Measurements from ENCODE around the gene USP15.

USP15 gene

GRCh38 chr12:62279058-62279457 is 18.9 kb downstream of the USP15 start:
- FAIRE-seq (no peak), DNase-seq (ENCODE audit: insufficient read length, low spot score) (no peak)
- TF ChIP-seq CTCF (IDR thresholded peaks at IDR 0.05; ENCODE audit: insufficient read depth, missing control alignments) = no peak

- DNase-seq (ENCODE audit: insufficient read length, low spot score) = no peak
- no peak for FAIRE-seq
- no peak for TF ChIP-seq CTCF (IDR thresholded peaks at IDR 0.05; ENCODE audit: insufficient read depth, missing control alignments)
Measured at GRCh38 chr12:62279961-62280360, 19.8 kb downstream of the USP15 start.

- FAIRE-seq (no peak), DNase-seq (ENCODE audit: insufficient read length, low spot score) (no peak)
- no peak for TF ChIP-seq CTCF (IDR thresholded peaks at IDR 0.05; ENCODE audit: insufficient read depth, missing control alignments)
Measured at GRCh38 chr12:62282057-62282774, 22.0 kb downstream of the USP15 start.

- no peak for DNase-seq (ENCODE audit: insufficient read length, low spot score)
- no peak for TF ChIP-seq CTCF (IDR thresholded peaks at IDR 0.05; ENCODE audit: insufficient read depth, missing control alignments)
Measured at GRCh38 chr12:62284749-62285148, 24.5 kb downstream of the USP15 start.

GRCh38 chr12:62285284-62285683 is 25.1 kb downstream of the USP15 start:
- no peak for TF ChIP-seq CTCF (IDR thresholded peaks at IDR 0.05; ENCODE audit: insufficient read depth, missing control alignments)
- FAIRE-seq = no peak
- no peak for DNase-seq (ENCODE audit: insufficient read length, low spot score)

More at GRCh38 chr12:62284749-62285148, 24.5 kb downstream of the USP15 start:
- FAIRE-seq = no peak

- no peak for FAIRE-seq
- DNase-seq (ENCODE audit: insufficient read length, low spot score) = no peak
- TF ChIP-seq CTCF (IDR thresholded peaks at IDR 0.05; ENCODE audit: insufficient read depth, missing control alignments) = no peak
Measured at GRCh38 chr12:62288328-62288727, 28.1 kb downstream of the USP15 start.

GRCh38 chr12:62290846-62291245 is 30.6 kb downstream of the USP15 start:
- FAIRE-seq (no peak), DNase-seq (ENCODE audit: insufficient read length, low spot score) (no peak)
- no peak for TF ChIP-seq CTCF (IDR thresholded peaks at IDR 0.05; ENCODE audit: insufficient read depth, missing control alignments)

All from D721Med (cell line).